Tibial nerve (tissue), 4 donors: ENCODE data around the gene LST1. TPM values are rescaled to one million over a fixed set of nuclear protein-coding genes. Genes with fewer than 3 reads are reported as not detected.

Experiments used
- DNase-seq, 2 donors: peaks; one replicate each; pipeline ENCODE4 v3.0.0-alpha.2; 2019; ENCODE audit warnings: low spot score in 2 of 2
- H3K27ac ChIP-seq, 4 donors: fragments of 200-600 bp; sonication (generic) in 3 of 4; one replicate each; pipeline ENCODE4 v1.5.1; 2017 to 2019; ENCODE audit warnings: mild to moderate bottlenecking in 1 of 4
- H3K27me3 ChIP-seq, 2 donors: fragments of 200-600 bp; sonication (generic) in 1 of 2; one replicate each; pipeline versions ENCODE4 v1.5.1 to v1.6.0; 2017 to 2019
- H3K36me3 ChIP-seq, 3 donors: fragments of 200-600 bp; sonication (generic); one replicate each; pipeline ENCODE4 v1.5.1; 2018 to 2019
- H3K4me1 ChIP-seq, 4 donors: fragments of 200-600 bp; sonication (generic) in 3 of 4; one replicate each; pipeline ENCODE4 v1.5.1; 2017 to 2019
- H3K4me3 ChIP-seq, 4 donors: fragments of 200-600 bp; sonication (generic) in 3 of 4; one replicate each; pipeline ENCODE4 v1.5.1; 2017 to 2019; ENCODE audit warnings: mild to moderate bottlenecking in 1 of 4, moderate library complexity in 1 of 4
- H3K9me3 ChIP-seq, 4 donors: fragments of 200-600 bp; sonication (generic) in 3 of 4; one replicate each; pipeline ENCODE4 v1.5.1; 2017 to 2019
- EP300 ChIP-seq, 2 donors: sonication (generic); formaldehyde crosslinking; IDR thresholded peaks; one replicate each; pipeline ENCODE4 v1.6.1; 2017; ENCODE audit warnings: antibody characterized with exemption in 2 of 2, mild to moderate bottlenecking in 1 of 2
- POLR2A ChIP-seq, 2 donors: fragments of 450-650 bp; IDR thresholded peaks; one replicate each; pipeline ENCODE4 v1.6.1; 2017; ENCODE audit warnings: antibody characterized with exemption in 2 of 2, mild to moderate bottlenecking in 2 of 2, moderate library complexity in 2 of 2
- WGBS, 2 donors: methylation state at CpG; one replicate each; pipeline ENCODE4 v1.1.5; 2018; 5-methylcytosine and 5-hydroxymethylcytosine counted together
- total RNA-seq, 4 donors: library from RNA; depleted of rRNA; stranded (reverse); fragments of >200 nt; gene quantifications; one replicate each; pipeline ENCODE4 v1.1.0, GENCODE V29; 2016
- TF ChIP-seq, protein P1 (sequence below), 5 experiments: fragments of 200-600 bp in 3 of 5; fragments of 450-650 bp in 2 of 5; sonication (generic) in 3 of 5; IDR thresholded peaks; one replicate each; pipeline ENCODE4 v1.5.1; 2016 to 2019; ENCODE audit warnings: antibody characterized with exemption in 5 of 5, mild to moderate bottlenecking in 3 of 5, moderate library complexity in 2 of 5

The LST1 gene
- total RNA-seq, 4 donors from 2014 or later, result 15.7 to 86.5 (median 20.8) TPM

DNA sequence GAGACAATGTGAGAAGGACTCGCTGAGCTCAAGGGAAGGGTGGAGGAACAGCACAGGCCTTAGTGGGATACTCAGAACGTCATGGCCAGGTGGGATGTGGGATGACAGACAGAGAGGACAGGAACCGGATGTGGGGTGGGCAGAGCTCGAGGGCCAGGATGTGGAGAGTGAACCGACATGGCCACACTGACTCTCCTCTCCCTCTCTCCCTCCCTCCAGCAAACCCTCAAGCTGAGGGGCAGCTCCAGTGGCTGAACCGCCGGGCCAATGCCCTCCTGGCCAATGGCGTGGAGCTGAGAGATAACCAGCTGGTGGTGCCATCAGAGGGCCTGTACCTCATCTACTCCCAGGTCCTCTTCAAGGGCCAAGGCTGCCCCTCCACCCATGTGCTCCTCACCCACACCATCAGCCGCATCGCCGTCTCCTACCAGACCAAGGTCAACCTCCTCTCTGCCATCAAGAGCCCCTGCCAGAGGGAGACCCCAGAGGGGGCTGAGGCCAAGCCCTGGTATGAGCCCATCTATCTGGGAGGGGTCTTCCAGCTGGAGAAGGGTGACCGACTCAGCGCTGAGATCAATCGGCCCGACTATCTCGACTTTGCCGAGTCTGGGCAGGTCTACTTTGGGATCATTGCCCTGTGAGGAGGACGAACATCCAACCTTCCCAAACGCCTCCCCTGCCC lies 9.0 kb upstream of the LST1 start:
- H3K4me1 ChIP-seq, result peaks cover 0 to 12% (median 9%) of the 10 kb centered on the region in 4 donors
- peak overlapping the region in 1 of 4 donors; percentile 7 for H3K27ac ChIP-seq
- H3K4me3 ChIP-seq, result no peak overlapping the region
- no peaks in the 10 kb centered on the region for H3K36me3 ChIP-seq
- DNase-seq, result no peak
- TF ChIP-seq, protein P1, sequence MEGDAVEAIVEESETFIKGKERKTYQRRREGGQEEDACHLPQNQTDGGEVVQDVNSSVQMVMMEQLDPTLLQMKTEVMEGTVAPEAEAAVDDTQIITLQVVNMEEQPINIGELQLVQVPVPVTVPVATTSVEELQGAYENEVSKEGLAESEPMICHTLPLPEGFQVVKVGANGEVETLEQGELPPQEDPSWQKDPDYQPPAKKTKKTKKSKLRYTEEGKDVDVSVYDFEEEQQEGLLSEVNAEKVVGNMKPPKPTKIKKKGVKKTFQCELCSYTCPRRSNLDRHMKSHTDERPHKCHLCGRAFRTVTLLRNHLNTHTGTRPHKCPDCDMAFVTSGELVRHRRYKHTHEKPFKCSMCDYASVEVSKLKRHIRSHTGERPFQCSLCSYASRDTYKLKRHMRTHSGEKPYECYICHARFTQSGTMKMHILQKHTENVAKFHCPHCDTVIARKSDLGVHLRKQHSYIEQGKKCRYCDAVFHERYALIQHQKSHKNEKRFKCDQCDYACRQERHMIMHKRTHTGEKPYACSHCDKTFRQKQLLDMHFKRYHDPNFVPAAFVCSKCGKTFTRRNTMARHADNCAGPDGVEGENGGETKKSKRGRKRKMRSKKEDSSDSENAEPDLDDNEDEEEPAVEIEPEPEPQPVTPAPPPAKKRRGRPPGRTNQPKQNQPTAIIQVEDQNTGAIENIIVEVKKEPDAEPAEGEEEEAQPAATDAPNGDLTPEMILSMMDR (IDR thresholded peaks at IDR 0.05), result no peak
- TF ChIP-seq EP300 (IDR thresholded peaks at IDR 0.05) (no peak), POLR2A (IDR thresholded peaks at IDR 0.05) (no peak)
- WGBS, 2 donors, result 87% methylated on average over 14 to 19 of the region's 19 CpGs
- H3K9me3 ChIP-seq, result no peaks in the 10 kb centered on the region
- H3K27me3 ChIP-seq, result no peaks in the 10 kb centered on the region

DNA sequence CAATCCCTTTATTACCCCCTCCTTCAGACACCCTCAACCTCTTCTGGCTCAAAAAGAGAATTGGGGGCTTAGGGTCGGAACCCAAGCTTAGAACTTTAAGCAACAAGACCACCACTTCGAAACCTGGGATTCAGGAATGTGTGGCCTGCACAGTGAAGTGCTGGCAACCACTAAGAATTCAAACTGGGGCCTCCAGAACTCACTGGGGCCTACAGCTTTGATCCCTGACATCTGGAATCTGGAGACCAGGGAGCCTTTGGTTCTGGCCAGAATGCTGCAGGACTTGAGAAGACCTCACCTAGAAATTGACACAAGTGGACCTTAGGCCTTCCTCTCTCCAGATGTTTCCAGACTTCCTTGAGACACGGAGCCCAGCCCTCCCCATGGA lies 8.5 kb upstream of the LST1 start:
- 83 to 87% methylated on average over 3 of the region's 3 CpGs for WGBS, 2 donors
- H3K27me3 ChIP-seq, result no peaks in the 10 kb centered on the region
- DNase-seq, result no peak
- no peak for TF ChIP-seq EP300 (IDR thresholded peaks at IDR 0.05)
- TF ChIP-seq POLR2A (IDR thresholded peaks at IDR 0.05), result no peak
- TF ChIP-seq, protein P1 (IDR thresholded peaks at IDR 0.05), result no peak
- no peak overlapping the region for H3K4me3 ChIP-seq
- H3K9me3 ChIP-seq, result no peaks in the 10 kb centered on the region
- H3K27ac ChIP-seq, result no peak overlapping the region
- peaks cover 0 to 17% (median 9%) of the 10 kb centered on the region in 4 donors for H3K4me1 ChIP-seq
- no peaks in the 10 kb centered on the region for H3K36me3 ChIP-seq

DNA sequence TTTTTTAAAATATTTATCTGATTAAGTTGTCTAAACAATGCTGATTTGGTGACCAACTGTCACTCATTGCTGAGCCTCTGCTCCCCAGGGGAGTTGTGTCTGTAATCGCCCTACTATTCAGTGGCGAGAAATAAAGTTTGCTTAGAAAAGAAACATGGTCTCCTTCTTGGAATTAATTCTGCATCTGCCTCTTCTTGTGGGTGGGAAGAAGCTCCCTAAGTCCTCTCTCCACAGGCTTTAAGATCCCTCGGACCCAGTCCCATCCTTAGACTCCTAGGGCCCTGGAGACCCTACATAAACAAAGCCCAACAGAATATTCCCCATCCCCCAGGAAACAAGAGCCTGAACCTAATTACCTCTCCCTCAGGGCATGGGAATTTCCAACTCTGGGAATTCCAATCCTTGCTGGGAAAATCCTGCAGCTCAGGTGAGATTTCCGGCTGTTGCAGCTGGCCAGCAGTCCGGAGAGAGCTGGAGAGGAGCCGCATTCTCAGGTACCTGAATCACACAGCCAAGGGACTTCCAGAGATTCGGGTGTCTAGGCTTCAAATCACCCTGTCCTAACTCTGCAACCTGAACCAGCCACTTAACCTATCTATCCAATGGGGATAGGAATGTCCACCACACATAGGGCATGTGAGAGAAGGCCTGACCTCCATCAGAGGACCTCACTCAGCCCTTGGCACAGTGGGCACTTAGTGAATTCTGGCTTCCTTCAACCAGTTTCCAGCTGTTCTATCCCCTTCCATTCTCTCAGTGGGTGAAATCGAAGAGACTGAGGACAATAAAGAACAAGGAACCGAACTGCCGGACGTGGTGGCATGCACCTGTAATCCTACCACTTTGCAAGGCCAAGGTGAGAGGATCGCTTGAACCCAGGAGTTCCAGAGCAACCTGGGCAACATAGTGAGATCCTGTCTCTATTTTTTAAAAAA lies 7.6 kb upstream of the LST1 start:
- Histone ChIP-seq H3K4me1 (peaks cover 0 to 19% (median 9%) of the 10 kb centered on the region in 4 donors), H3K36me3 (no peaks in the 10 kb centered on the region)
- WGBS, 2 donors, result 83 to 88% methylated on average over 12 of the region's 12 CpGs

DNA sequence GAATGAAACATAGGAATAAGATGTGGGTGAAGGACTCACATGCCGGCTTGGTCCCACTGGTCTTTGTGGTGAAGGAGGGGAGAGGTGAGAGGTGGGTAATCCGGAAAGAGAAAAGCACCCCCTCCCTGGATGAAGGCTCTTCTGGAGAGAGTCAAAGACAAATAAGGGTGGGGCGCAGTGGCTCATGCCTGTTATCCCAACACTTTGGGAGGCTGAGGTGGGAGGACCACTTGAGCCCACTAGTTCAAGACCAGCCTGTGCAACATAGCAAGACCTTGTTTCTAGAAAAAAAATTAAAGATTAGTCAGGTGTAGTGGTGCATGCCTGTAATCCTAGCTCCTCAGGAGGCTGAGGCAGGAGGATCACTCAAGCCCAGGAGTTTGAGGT lies 7.0 kb upstream of the LST1 start:
- Histone ChIP-seq H3K4me1 (peaks cover 0 to 19% (median 9%) of the 10 kb centered on the region in 4 donors), H3K4me3 (no peak overlapping the region), H3K36me3 (no peaks in the 10 kb centered on the region), H3K27ac (no peak overlapping the region), H3K9me3 (no peaks in the 10 kb centered on the region), H3K27me3 (no peaks in the 10 kb centered on the region)
- no peak for DNase-seq
- TF ChIP-seq, protein P1 (IDR thresholded peaks at IDR 0.05), result no peak
- TF ChIP-seq EP300 (IDR thresholded peaks at IDR 0.05) (no peak), POLR2A (IDR thresholded peaks at IDR 0.05) (no peak)
- 91 to 93% methylated on average over 3 of the region's 3 CpGs for WGBS, 2 donors

More for the DNA sequence above, 7.6 kb upstream of the LST1 start:
- no peak overlapping the region for H3K27ac ChIP-seq
- no peak for DNase-seq
- H3K27me3 ChIP-seq, result no peaks in the 10 kb centered on the region
- no peak overlapping the region for H3K4me3 ChIP-seq
- TF ChIP-seq POLR2A (IDR thresholded peaks at IDR 0.05), result no peak
- no peak for TF ChIP-seq EP300 (IDR thresholded peaks at IDR 0.05)
- TF ChIP-seq, protein P1 (IDR thresholded peaks at IDR 0.05), result no peak
- H3K9me3 ChIP-seq, result no peaks in the 10 kb centered on the region
